ENCODE measurements around the gene INPP4A. TPM values are rescaled to one million over a fixed set of nuclear protein-coding genes. Genes with fewer than 3 reads are reported as not detected.

The INPP4A gene
- total and polyA plus RNA-seq, 10 of the 15 experiments (the other 5 are each of a cell fraction or from before 2014, with no cell fraction given) = 4.7 to 62.3 (median 36.9) TPM

DNA sequence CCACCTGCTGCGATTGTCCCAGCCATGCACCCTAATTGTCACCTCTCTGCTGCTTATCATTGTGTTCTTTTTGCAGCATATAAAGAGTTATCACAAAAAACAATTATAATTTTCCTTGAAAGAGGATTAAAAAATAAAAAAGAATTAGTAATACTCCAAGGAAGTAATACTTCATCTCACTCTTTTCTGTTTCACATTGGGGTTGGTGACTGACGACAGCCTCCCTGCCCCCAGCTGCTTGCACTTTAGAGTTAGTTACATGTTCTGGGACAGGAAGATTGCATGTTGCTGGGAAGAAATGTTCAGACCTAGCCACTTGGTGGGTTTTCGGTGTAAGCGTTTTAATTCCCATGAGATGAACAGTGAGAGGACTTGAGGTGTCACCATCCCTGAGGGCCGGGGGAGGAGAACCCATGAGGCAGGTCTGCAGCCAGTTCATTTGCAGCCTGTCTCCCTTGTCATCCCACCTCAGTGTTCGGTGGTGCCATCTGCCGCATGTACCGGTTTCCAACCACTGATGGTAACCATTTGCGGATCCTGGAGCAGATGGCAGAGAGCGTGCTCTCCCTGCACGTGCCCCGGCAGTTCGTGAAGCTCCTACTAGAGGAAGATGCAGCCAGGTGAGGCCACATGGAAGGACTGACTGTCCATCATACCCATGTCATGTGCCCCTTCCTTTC lies 94.5 kb downstream of the INPP4A start (continued):
- TF ChIP-seq RELA (IDR thresholded peaks at IDR 0.05; ENCODE audit: borderline replicate concordance, partially characterized antibody) = no peak

DNA sequence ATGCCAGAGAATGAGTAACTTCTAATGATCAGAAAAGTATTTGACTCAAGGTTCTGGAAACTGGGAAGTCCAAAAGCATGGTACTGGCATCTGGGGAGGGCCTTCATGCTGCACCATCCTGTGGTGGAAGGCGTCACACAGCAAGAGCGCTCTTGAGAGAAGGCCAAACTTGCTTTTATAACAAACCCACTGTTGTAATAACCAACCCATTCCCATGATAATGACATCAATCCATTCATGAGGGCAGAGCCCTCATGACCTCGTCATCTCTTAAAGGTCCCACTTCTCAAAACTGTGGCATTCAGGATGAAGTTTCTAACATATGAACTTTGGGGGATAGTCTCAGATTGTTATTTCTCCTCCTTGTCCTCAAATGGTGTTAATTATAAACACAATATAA lies 95.9 kb downstream of the INPP4A start:
- TF ChIP-seq NR2C2 (IDR thresholded peaks at IDR 0.05; ENCODE audit: borderline replicate concordance, control insufficient read depth, insufficient read length, low read depth) = no peak
- no peak overlapping the region for H3K4me3 ChIP-seq
- ChIA-PET RAD21 (ENCODE audit: unreplicated experiment) (no interaction called here), POLR2A (no interaction called here), SMC1A (ENCODE audit: uncharacterized antibody, unreplicated experiment) (interaction anchor here (1.4 kb wide), 1 partner anchor 125 kb away, joined by 3 read pairs; no protein-coding TSS in a partner anchor), CTCF (interaction anchor here (2.0 kb wide), 1 partner anchor 16 kb away, joined by 9 read pairs; no protein-coding TSS in a partner anchor)
- H2AFZ ChIP-seq (ENCODE audit: control insufficient read depth, low read depth, low read length) = no peak overlapping the region
- peaks cover 7% of the 10 kb centered on the region for H3K4me1 ChIP-seq (ENCODE audit: control insufficient read depth, insufficient read depth, low read length)
- no peaks in the 10 kb centered on the region for H3K79me2 ChIP-seq (ENCODE audit: control insufficient read depth, insufficient read depth, low read length)
- TSS peak; percentile 41 for BruUV-seq (replicated peaks)
- intact Hi-C loops (cut with micrococcal nuclease; ENCODE audit: unreplicated experiment) (no loop called here), in situ Hi-C loops (cut with MboI) (no loop called here)
- H3K9ac ChIP-seq (ENCODE audit: control insufficient read depth, insufficient read depth, low read length) = no peak overlapping the region
- H3K4me2 ChIP-seq (ENCODE audit: control insufficient read depth, insufficient read depth) = no peak overlapping the region
- ATAC-seq (no peak), DNase-seq (ENCODE audit: low read depth, low spot score) (no peak), FAIRE-seq (no peak)
- no peaks in the 10 kb centered on the region for H3K27me3 ChIP-seq (replicated peaks in 1 of 2; ENCODE audit: control insufficient read depth in 2 of 2, insufficient read depth in 2 of 2, low read length in 1 of 2)
- 97% methylated on average over 3 of the region's 3 CpGs for WGBS (ENCODE audit: insufficient coverage, insufficient replicate concordance, low lambda C conversion rate, missing lambda C conversion rate)
- H3K36me3 ChIP-seq (ENCODE audit: control insufficient read depth in 2 of 2, insufficient read depth in 2 of 2, low read length in 1 of 2) = peaks cover 46 to 48% of the 10 kb centered on the region in 2 experiments
- H3K27ac ChIP-seq (ENCODE audit: control insufficient read depth, insufficient read depth) = no peak overlapping the region
- no peaks in the 10 kb centered on the region for H3K9me3 ChIP-seq (replicated peaks; ENCODE audit: control insufficient read depth, insufficient read depth, low read length)
- 0 out of 2 replicates have a peak, but pooled peaks cover 2% of the 10 kb centered on the region for H4K20me1 ChIP-seq (ENCODE audit: control insufficient read depth, insufficient read depth)

DNA sequence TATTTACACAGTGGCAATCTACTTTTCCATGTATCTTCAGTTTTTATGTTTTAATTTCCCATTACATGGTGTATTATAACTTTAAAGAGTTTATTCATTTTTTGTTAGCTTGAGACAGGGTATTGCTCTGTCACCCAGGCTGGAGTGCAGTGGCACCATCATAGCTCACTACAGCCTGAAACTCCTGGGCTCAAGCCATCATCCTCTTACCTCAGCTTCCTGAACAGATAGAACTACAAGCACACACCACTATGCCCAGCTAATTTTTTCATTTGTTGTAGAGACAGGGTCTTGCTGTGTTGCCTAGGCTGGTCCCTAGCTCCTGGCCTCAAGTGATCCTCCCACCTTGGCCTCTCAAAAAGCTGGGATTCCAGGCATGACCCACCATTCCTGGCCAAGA lies 96.8 kb downstream of the INPP4A start:
- H3K36me3 ChIP-seq (ENCODE audit: control insufficient read depth in 2 of 2, insufficient read depth in 2 of 2, low read length in 1 of 2) = peaks cover 54% of the 10 kb centered on the region in 2 experiments
- ATAC-seq (no peak; the same call in 2 of the 3 replicates), DNase-seq (ENCODE audit: low read depth, low spot score) (no peak), FAIRE-seq (no peak)
- H3K4me3 ChIP-seq = no peak overlapping the region
- ChIA-PET SMC1A (ENCODE audit: uncharacterized antibody, unreplicated experiment) (interaction anchor here (0.6 to 1.5 kb wide), 6 partner anchors 10 to 129 kb away, joined by 3 to 6 read pairs (median 4); no protein-coding TSS in a partner anchor), RAD21 (ENCODE audit: unreplicated experiment) (interaction anchor here (1.9 kb wide), 1 partner anchor 129 kb away, joined by 9 read pairs; no protein-coding TSS in a partner anchor), CTCF (interaction anchor here (1.3 to 2.0 kb wide), 3 partner anchors 15 to 60 kb away, joined by 7 to 9 read pairs (median 7); no protein-coding TSS in a partner anchor), POLR2A (interaction anchor here (0.6 to 0.7 kb wide), 2 partner anchors 16 to 454 kb away, joined by 3 read pairs; no protein-coding TSS in a partner anchor)
- no peaks in the 10 kb centered on the region for H3K9me3 ChIP-seq (replicated peaks; ENCODE audit: control insufficient read depth, insufficient read depth, low read length)
- H3K27me3 ChIP-seq (replicated peaks in 1 of 2; ENCODE audit: control insufficient read depth in 2 of 2, insufficient read depth in 2 of 2, low read length in 1 of 2) = no peaks in the 10 kb centered on the region
- no peak overlapping the region for H2AFZ ChIP-seq (ENCODE audit: control insufficient read depth, low read depth, low read length)
- BruUV-seq (replicated peaks) = no TSS peak
- 0 out of 2 replicates have a peak, but pooled peaks cover 2% of the 10 kb centered on the region for H4K20me1 ChIP-seq (ENCODE audit: control insufficient read depth, insufficient read depth)
- H3K27ac ChIP-seq (ENCODE audit: control insufficient read depth, insufficient read depth) = 0 out of 2 replicates have a peak overlapping the region, but pooled peaks have one; percentile 25
- H3K79me2 ChIP-seq (ENCODE audit: control insufficient read depth, insufficient read depth, low read length) = no peaks in the 10 kb centered on the region
- no peak overlapping the region for H3K9ac ChIP-seq (ENCODE audit: control insufficient read depth, insufficient read depth, low read length)
- 0 out of 2 replicates have a peak overlapping the region, but pooled peaks have one; percentile 17 for H3K4me2 ChIP-seq (ENCODE audit: control insufficient read depth, insufficient read depth)
- in situ Hi-C loops (cut with MboI) = no loop called here
- H3K4me1 ChIP-seq (ENCODE audit: control insufficient read depth, insufficient read depth, low read length) = peaks cover 7% of the 10 kb centered on the region
- intact Hi-C loops (cut with micrococcal nuclease; ENCODE audit: unreplicated experiment) = no loop called here
- TF ChIP-seq GABPA (IDR thresholded peaks at IDR 0.05; ENCODE audit: low read depth) (no peak), PKNOX1 (IDR thresholded peaks at IDR 0.05) (no peak), CREM (IDR thresholded peaks at IDR 0.05; ENCODE audit: low read depth) (no peak), ZNF207 (IDR thresholded peaks at IDR 0.05; ENCODE audit: borderline replicate concordance) (no peak), USF1 (IDR thresholded peaks at IDR 0.05; ENCODE audit: borderline replicate concordance, extremely low read length, insufficient read depth, low read depth, low read length) (no peak), DPF2 (IDR thresholded peaks at IDR 0.05) (no peak), CHD4 (IDR thresholded peaks at IDR 0.05) (no peak), BRCA1 (IDR thresholded peaks at IDR 0.05; ENCODE audit: low read depth, low read length) (no peak)

Data from GM12878 (cell line).